ENCODE results near the gene PAXIP1.

The PAXIP1 gene

GRCh38 chr7:154956427-154956826 is 46.5 kb downstream of the PAXIP1 start:
- no peak for DNase-seq (ENCODE audit: low spot score)
- in situ Hi-C loops (cut with MboI; ENCODE audit: low sequenced_read_pairs, unreplicated experiment): no loop called here
- no peak for TF ChIP-seq CTCF (IDR thresholded peaks at IDR 0.05; ENCODE audit: borderline replicate concordance, control extremely low read depth, extremely low read depth, insufficient read depth, missing control alignments)

- DNase-seq (ENCODE audit: low spot score): peak; percentile 50
- in situ Hi-C loops (cut with MboI; ENCODE audit: low sequenced_read_pairs, unreplicated experiment): no loop called here
- TF ChIP-seq CTCF (IDR thresholded peaks at IDR 0.05; ENCODE audit: borderline replicate concordance, control extremely low read depth, extremely low read depth, insufficient read depth, missing control alignments): peak; percentile 65
Measured at GRCh38 chr7:154953006-154953684, 49.8 kb downstream of the PAXIP1 start.

GRCh38 chr7:154950960-154951359 is 52.0 kb downstream of the PAXIP1 start:
- TF ChIP-seq CTCF (IDR thresholded peaks at IDR 0.05; ENCODE audit: borderline replicate concordance, control extremely low read depth, extremely low read depth, insufficient read depth, missing control alignments): no peak
- no peak for DNase-seq (ENCODE audit: low spot score)
- in situ Hi-C loops (cut with MboI; ENCODE audit: low sequenced_read_pairs, unreplicated experiment): no loop called here

- in situ Hi-C loops (cut with MboI; ENCODE audit: low sequenced_read_pairs, unreplicated experiment): no loop called here
- TF ChIP-seq CTCF (IDR thresholded peaks at IDR 0.05; ENCODE audit: borderline replicate concordance, control extremely low read depth, extremely low read depth, insufficient read depth, missing control alignments): no peak
- DNase-seq (ENCODE audit: low spot score): no peak
Measured at GRCh38 chr7:154947604-154948003, 55.3 kb downstream of the PAXIP1 start.

DNA sequence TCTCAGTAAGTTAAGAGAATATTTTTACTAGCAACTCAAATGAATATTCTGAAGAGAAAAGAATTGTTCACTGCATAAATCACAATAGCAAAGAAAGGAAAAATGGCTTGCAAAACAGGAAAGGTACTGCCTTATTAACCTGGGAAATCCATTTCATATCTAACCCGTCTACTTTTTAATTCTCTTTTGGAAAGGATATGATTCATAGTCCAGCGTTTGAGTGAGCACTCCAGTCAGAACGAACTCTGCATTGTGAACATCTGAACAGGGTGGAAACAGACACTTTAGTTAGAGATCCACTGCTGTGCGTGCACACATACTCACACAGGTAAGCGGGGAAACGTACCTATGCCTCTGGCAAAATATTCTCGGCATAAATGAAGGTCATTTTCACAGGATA is 56.8 kb downstream of the PAXIP1 start:
- no peak for DNase-seq (ENCODE audit: low spot score)
- TF ChIP-seq CTCF (IDR thresholded peaks at IDR 0.05; ENCODE audit: borderline replicate concordance, control extremely low read depth, extremely low read depth, insufficient read depth, missing control alignments): no peak
- in situ Hi-C loops (cut with MboI; ENCODE audit: low sequenced_read_pairs, unreplicated experiment): no loop called here

DNA sequence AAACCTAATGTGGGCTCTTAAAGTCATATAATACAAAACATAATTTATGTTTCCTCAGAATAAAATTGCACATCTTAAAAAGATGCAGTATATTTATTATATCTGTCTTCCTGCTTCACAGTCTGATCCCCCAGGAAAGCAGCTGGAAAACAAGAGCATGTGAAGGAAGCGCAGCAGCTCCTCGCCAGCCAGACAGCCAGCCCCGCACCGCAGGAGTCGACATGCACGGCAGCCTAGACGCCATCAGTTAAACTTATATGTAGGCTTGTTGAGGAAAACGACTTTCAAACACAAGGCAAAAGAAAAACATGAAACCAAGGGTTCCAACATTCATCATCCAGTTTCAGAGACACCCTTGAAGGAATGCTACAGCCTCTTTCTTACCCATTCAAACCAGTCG is 59.0 kb downstream of the PAXIP1 start:
- no peak for TF ChIP-seq CTCF (IDR thresholded peaks at IDR 0.05; ENCODE audit: borderline replicate concordance, control extremely low read depth, extremely low read depth, insufficient read depth, missing control alignments)
- in situ Hi-C loops (cut with MboI; ENCODE audit: low sequenced_read_pairs, unreplicated experiment): no loop called here
- no peak for DNase-seq (ENCODE audit: low spot score)

Data from GM13976 (cell line).